HG03196 (cell line): ENCODE measurements around the gene SERPINB6.
A peak's percentile ranks its signal among the peaks of the same experiment; 100 is the strongest.
"Not testable (repeated sequence)": the region's sequence is repeated elsewhere in the genome, so short reads cannot be mapped to it uniquely, and the experiment has no call there.

Experiments
- ATAC-seq: cut with Tn5 transposase; IDR thresholded peaks from one replicate; pipeline ENCODE4 v1.9.1; 2021; ENCODE audit not compliant: unreplicated experiment

The SERPINB6 gene

GRCh38 chr6:2940010-2940850, 31.1 kb downstream of the SERPINB6 start:
- peak; percentile 92 for ATAC-seq

GRCh38 chr6:2939315-2940009, 31.9 kb downstream of the SERPINB6 start:
- ATAC-seq, result no peak

GRCh38 chr6:2938632-2939083, 32.7 kb downstream of the SERPINB6 start:
- no peak for ATAC-seq

GRCh38 chr6:2938004-2938631, 33.2 kb downstream of the SERPINB6 start:
- ATAC-seq, result no peak

GRCh38 chr6:2937627-2938003, 33.8 kb downstream of the SERPINB6 start:
- ATAC-seq, result no peak

GRCh38 chr6:2935566-2936291, 35.6 kb downstream of the SERPINB6 start:
- no peak for ATAC-seq

- ATAC-seq, result no peak
Measured at GRCh38 chr6:2934057-2934456, 37.3 kb downstream of the SERPINB6 start.

GRCh38 chr6:2932911-2933310, 38.5 kb downstream of the SERPINB6 start:
- ATAC-seq, result not testable (repeated sequence)

GRCh38 chr6:2931970-2932748, 39.2 kb downstream of the SERPINB6 start:
- ATAC-seq, result peak; percentile 74

- ATAC-seq, result no peak
Measured at GRCh38 chr6:2931055-2931454, 40.3 kb downstream of the SERPINB6 start.

- ATAC-seq, result not testable (repeated sequence)
Measured at GRCh38 chr6:2927931-2928330, 43.4 kb downstream of the SERPINB6 start.

GRCh38 chr6:2925842-2926747, 45.3 kb downstream of the SERPINB6 start:
- not testable (repeated sequence) for ATAC-seq

GRCh38 chr6:2921520-2922115, 49.7 kb downstream of the SERPINB6 start:
- ATAC-seq, result no peak

GRCh38 chr6:2920671-2921112, 50.7 kb downstream of the SERPINB6 start:
- ATAC-seq, result no peak

GRCh38 chr6:2919886-2920285, 51.5 kb downstream of the SERPINB6 start:
- no peak for ATAC-seq

GRCh38 chr6:2919401-2919800, 52.0 kb downstream of the SERPINB6 start:
- no peak for ATAC-seq

GRCh38 chr6:2918936-2919335, 52.4 kb downstream of the SERPINB6 start:
- ATAC-seq, result no peak

- ATAC-seq, result no peak
Measured at GRCh38 chr6:2917801-2918445, 53.4 kb downstream of the SERPINB6 start.
